Breast epithelium (tissue), 4 donors: ENCODE results near the gene INAVA. TPM values are rescaled to one million over a fixed set of nuclear protein-coding genes. Genes with fewer than 3 reads are reported as not detected.

Experiments used
- DNase-seq, 2 donors: peaks; one replicate each; pipeline ENCODE4 v3.0.0-alpha.2; 2019; ENCODE audit warnings: low spot score in 2 of 2
- H3K27ac ChIP-seq, 2 donors: fragments of 200-600 bp; sonication (generic) in 1 of 2; one replicate each; pipeline ENCODE4 v1.5.1; 2016 to 2019; ENCODE audit warnings: mild to moderate bottlenecking in 1 of 2
- H3K27me3 ChIP-seq, 2 donors: fragments of 200-600 bp; sonication (generic) in 1 of 2; one replicate each; pipeline versions ENCODE4 v1.5.1 to v1.6.0; 2017 to 2019; ENCODE audit warnings: control low read depth in 1 of 2, mild to moderate bottlenecking in 1 of 2
- H3K36me3 ChIP-seq: fragments of 200-600 bp; one replicate; pipeline ENCODE4 v1.5.1; 2019
- H3K4me1 ChIP-seq, 2 donors: fragments of 200-600 bp; sonication (generic); one replicate each; pipeline ENCODE4 v1.5.1; 2016 to 2019; ENCODE audit warnings: control low read depth in 1 of 2
- H3K4me3 ChIP-seq, 3 donors: fragments of 200-600 bp; sonication (generic); 1 replicate in 2 of 3; 2 replicates in 1 of 3; pipeline ENCODE4 v1.5.1; 2016 to 2019; ENCODE audit warnings: mild to moderate bottlenecking in 3 of 3, moderate library complexity in 2 of 3
- H3K9me3 ChIP-seq, 2 donors: fragments of 200-600 bp; sonication (generic) in 1 of 2; one replicate each; pipeline ENCODE4 v1.5.1; 2016 to 2019; ENCODE audit warnings: control low read depth in 1 of 2
- POLR2A ChIP-seq: fragments of 450-650 bp; IDR thresholded peaks from one replicate; pipeline ENCODE4 v1.6.1; 2016; ENCODE audit warnings: antibody characterized with exemption, mild to moderate bottlenecking, moderate library complexity
- POLR2AphosphoS5 ChIP-seq, 3 donors: sonication (generic); formaldehyde crosslinking; IDR thresholded peaks; one replicate each; pipeline ENCODE4 v1.6.1; 2017; ENCODE audit warnings: antibody characterized with exemption in 3 of 3
- intact Hi-C: fragments of 100-400 bp; cut with DNase I; formaldehyde crosslinking; loops from one replicate; pipeline ENCODE4 v1.15.1; 2023; ENCODE audit warnings: low total_unique reads
- total RNA-seq, 3 donors: library from RNA; depleted of rRNA; stranded (reverse); fragments of >200 nt; gene quantifications; one replicate each; pipeline ENCODE4 v1.1.0, GENCODE V29; 2016
- TF ChIP-seq, protein P1 (sequence below), 3 donors: fragments of 450-650 bp; IDR thresholded peaks; one replicate each; pipeline ENCODE4 v1.5.1; 2016 to 2017; ENCODE audit warnings: antibody characterized with exemption in 3 of 3, mild to moderate bottlenecking in 3 of 3, moderate library complexity in 3 of 3

Gene INAVA
- total RNA-seq, 3 donors from 2014 or later: 1.0 to 7.5 TPM; not detected in 1

DNA sequence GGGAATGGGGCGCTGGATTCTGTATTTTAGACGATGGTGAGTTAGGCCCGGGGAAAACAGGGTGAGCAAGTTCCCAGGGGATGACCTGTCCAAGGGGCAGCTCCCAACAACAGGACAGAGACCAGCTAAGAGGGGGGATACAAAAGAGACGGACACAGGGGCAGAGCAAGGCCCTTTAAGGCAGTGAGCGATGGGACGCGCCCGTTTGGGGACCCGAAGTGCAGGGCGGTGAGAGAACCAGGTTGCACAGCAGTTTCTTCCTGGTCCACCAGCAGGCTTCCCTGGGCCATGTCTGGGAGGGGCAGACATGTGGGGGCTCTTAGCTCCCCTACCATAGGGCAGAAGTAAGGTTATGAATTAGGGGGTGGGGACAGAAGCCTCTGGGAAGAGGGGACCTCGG, 22.0 kb downstream of the INAVA start:
- H3K36me3 ChIP-seq: no peaks in the 10 kb centered on the region
- H3K4me1 ChIP-seq: no peaks in the 10 kb centered on the region
- H3K4me3 ChIP-seq: no peak overlapping the region
- intact Hi-C loops: no loop called here
- no peaks in the 10 kb centered on the region for H3K27me3 ChIP-seq
- no peaks in the 10 kb centered on the region for H3K9me3 ChIP-seq
- DNase-seq: no peak
- TF ChIP-seq, protein P1, sequence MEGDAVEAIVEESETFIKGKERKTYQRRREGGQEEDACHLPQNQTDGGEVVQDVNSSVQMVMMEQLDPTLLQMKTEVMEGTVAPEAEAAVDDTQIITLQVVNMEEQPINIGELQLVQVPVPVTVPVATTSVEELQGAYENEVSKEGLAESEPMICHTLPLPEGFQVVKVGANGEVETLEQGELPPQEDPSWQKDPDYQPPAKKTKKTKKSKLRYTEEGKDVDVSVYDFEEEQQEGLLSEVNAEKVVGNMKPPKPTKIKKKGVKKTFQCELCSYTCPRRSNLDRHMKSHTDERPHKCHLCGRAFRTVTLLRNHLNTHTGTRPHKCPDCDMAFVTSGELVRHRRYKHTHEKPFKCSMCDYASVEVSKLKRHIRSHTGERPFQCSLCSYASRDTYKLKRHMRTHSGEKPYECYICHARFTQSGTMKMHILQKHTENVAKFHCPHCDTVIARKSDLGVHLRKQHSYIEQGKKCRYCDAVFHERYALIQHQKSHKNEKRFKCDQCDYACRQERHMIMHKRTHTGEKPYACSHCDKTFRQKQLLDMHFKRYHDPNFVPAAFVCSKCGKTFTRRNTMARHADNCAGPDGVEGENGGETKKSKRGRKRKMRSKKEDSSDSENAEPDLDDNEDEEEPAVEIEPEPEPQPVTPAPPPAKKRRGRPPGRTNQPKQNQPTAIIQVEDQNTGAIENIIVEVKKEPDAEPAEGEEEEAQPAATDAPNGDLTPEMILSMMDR (IDR thresholded peaks at IDR 0.05): no peak
- TF ChIP-seq POLR2A: no peak
- no peak for TF ChIP-seq POLR2AphosphoS5 (IDR thresholded peaks at IDR 0.05)
- no peak overlapping the region for H3K27ac ChIP-seq

DNA sequence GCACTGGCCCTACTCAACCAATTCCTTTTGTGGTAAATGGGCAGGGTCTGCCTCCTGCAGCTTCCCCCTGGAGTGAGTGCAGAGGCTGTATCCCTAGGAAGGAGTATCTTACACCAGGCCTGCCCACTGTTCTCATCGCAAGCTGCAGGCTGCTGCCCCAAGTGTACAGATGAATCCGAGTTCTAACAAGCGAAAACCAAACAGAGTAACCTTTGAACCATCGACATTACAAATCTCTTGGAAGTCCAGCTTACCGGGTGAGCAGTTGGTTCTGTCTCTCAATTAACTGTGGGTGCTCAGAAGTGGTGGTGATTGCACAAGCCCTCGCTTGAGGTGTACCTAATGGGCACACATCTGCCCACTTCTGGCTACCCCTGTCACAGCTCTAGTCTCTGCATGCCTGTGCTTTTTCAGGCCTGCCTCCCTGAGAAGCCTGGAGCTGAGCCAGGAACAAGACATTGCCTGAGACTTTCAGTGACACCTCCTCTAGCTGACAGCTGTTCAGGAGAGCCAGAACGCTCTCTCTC, 22.7 kb downstream of the INAVA start:
- no peaks in the 10 kb centered on the region for H3K9me3 ChIP-seq
- H3K4me3 ChIP-seq: no peak overlapping the region
- no peaks in the 10 kb centered on the region for H3K27me3 ChIP-seq
- DNase-seq: no peak
- H3K27ac ChIP-seq: no peak overlapping the region
- no peaks in the 10 kb centered on the region for H3K36me3 ChIP-seq
- H3K4me1 ChIP-seq: no peaks in the 10 kb centered on the region
- no peak for TF ChIP-seq POLR2A
- no peak for TF ChIP-seq POLR2AphosphoS5 (IDR thresholded peaks at IDR 0.05)
- TF ChIP-seq, protein P1 (IDR thresholded peaks at IDR 0.05): no peak
- intact Hi-C loops: no loop called here

DNA sequence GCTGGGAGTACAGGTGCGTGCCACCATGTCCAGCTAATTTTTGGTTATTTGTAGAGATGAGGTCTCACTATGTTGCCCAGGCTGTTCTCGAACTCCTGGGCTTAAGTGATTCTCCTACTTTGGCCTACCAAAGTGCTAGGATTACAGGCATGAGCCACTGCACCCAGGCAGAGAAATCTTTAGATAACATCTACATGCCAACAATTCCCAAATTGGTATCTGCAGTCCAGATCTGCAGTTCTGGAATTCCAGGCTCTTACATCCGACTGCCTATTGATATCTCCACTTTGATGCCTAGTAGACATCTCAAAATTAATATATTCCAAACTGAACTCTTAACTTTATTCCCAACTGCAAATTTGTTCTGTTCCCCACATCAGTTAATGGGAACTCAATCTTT, 23.3 kb downstream of the INAVA start:
- DNase-seq: no peak
- intact Hi-C loops: no loop called here
- Histone ChIP-seq H3K4me1 (no peaks in the 10 kb centered on the region), H3K9me3 (no peaks in the 10 kb centered on the region), H3K36me3 (no peaks in the 10 kb centered on the region), H3K4me3 (no peak overlapping the region), H3K27me3 (no peaks in the 10 kb centered on the region), H3K27ac (no peak overlapping the region)
- TF ChIP-seq POLR2A (no peak), POLR2AphosphoS5 (IDR thresholded peaks at IDR 0.05) (no peak)
- TF ChIP-seq, protein P1 (IDR thresholded peaks at IDR 0.05): no peak

DNA sequence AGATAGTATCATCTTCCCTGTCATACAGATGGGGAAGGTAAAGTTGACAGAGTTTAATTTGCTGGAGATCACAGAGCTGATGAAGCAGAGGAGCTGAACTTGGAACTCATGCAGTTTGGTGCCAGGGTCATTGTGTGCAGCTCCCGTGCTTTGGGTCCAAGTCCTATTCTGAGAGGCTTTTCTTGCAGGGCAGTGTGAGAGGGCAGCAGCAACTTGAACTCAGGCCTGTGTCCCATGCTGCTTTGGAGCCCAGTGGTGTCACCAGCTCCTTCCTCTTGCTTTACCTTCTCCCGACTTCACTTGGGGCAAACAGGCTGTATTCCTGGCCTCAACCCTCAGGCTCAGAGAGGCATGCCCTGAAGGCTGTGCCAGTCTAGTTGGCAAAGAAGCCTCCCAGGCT, 24.7 kb downstream of the INAVA start:
- intact Hi-C loops: no loop called here
- DNase-seq: no peak
- Histone ChIP-seq H3K9me3 (no peaks in the 10 kb centered on the region), H3K27me3 (no peaks in the 10 kb centered on the region), H3K27ac (no peak overlapping the region), H3K4me1 (no peaks in the 10 kb centered on the region), H3K4me3 (no peak overlapping the region), H3K36me3 (no peaks in the 10 kb centered on the region)
- TF ChIP-seq POLR2AphosphoS5 (IDR thresholded peaks at IDR 0.05): no peak
- TF ChIP-seq, protein P1 (IDR thresholded peaks at IDR 0.05): no peak
- TF ChIP-seq POLR2A: no peak

DNA sequence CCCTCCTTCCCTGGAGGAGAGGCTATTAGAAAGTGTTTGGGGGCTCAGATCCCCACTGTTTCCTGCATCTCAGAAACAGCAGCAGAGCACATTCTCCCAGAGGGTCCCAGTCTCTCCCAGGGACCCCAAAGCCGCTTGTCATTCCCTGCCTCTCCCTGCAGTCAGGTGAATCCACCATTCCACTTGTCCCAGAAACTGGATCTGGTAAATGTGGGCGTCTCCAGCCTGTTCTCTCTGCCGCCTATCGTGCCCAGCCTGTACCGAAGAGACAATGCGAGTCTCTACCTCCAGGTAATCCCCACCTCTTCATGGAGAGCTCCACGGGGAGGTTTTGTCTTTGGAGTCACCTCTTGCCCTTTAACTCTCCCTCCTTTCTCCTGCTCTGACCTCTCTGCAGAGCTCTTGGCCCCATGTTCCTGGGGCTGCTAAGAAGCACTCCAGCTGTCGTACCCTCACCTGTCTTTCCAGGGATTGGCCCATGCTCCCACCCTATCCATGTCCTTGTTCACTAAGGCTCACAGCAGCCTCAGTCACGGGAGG, 26.9 kb downstream of the INAVA start:
- Histone ChIP-seq H3K27ac (no peak overlapping the region), H3K4me1 (no peaks in the 10 kb centered on the region), H3K9me3 (no peaks in the 10 kb centered on the region), H3K4me3 (no peak overlapping the region), H3K27me3 (no peaks in the 10 kb centered on the region), H3K36me3 (no peaks in the 10 kb centered on the region)
- intact Hi-C loops: loop anchor here (10.0 kb wide), 1 partner anchor 1263 kb away; no protein-coding TSS in a partner anchor
- TF ChIP-seq POLR2AphosphoS5 (IDR thresholded peaks at IDR 0.05) (no peak), POLR2A (no peak)
- TF ChIP-seq, protein P1 (IDR thresholded peaks at IDR 0.05): no peak
- no peak for DNase-seq
